K562 (cell line): ENCODE results near the gene FAM200A.

Experiments
- CTCF ChIP-seq, 3 experiments: IDR thresholded peaks in 2 of 3; conservative IDR thresholded peaks in 1 of 3; 2 replicates each; pipeline ENCODE4 v1.5.1; 2011 to 2012; ENCODE audit warnings: low read length in 3 of 3, mild to moderate bottlenecking in 3 of 3, control low read depth in 2 of 3, improper control_type of control experiment in 1 of 3, inconsistent platforms in 1 of 3, low read depth in 1 of 3, mixed read lengths in 1 of 3, moderate library complexity in 1 of 3; ENCODE audit not compliant: insufficient read depth in 2 of 3
- EZH2 ChIP-seq: IDR thresholded peaks from 2 replicates; pipeline ENCODE4 v1.6.1; 2012; ENCODE audit warnings: low read depth, mild to moderate bottlenecking, inconsistent platforms, low read length, borderline replicate concordance
- MYBL2 ChIP-seq, 2 experiments: fragments of 450-650 bp in 1 of 2; sonication (generic) in 1 of 2; formaldehyde crosslinking in 1 of 2; IDR thresholded peaks; 2 replicates each; pipeline versions ENCODE4 v1.6.1 to v1.8.1; 2017 to 2022; ENCODE audit warnings: borderline replicate concordance in 1 of 2, inconsistent platforms in 1 of 2, low read depth in 1 of 2, mild to moderate bottlenecking in 1 of 2, missing genetic modification reagents in 1 of 2, moderate library complexity in 1 of 2
- POLR2AphosphoS2 ChIP-seq: IDR thresholded peaks from 2 replicates; pipeline ENCODE4 v1.6.1; 2012; ENCODE audit warnings: low read length, improper control_type of control experiment
- SP1 ChIP-seq: sonication (generic); formaldehyde crosslinking; IDR thresholded peaks from 2 replicates; pipeline ENCODE4 v1.8.1; 2022; ENCODE audit warnings: mild to moderate bottlenecking, missing genetic modification reagents
- SRF ChIP-seq, 2 experiments: fragments of 250-450, 450-650 bp in 1 of 2; sonication (Bioruptor Pico) in 1 of 2; sonication (generic) in 1 of 2; formaldehyde crosslinking; IDR thresholded peaks; 2 replicates each; pipeline versions ENCODE4 v1.5.0 to v1.5.1; 2020 to 2022; ENCODE audit warnings: mild to moderate bottlenecking in 1 of 2, missing genetic modification reagents in 1 of 2
- TF ChIP-seq, protein P1 (sequence below): sonication (generic); formaldehyde crosslinking; IDR thresholded peaks from 2 replicates; pipeline ENCODE4 v1.8.0; 2022; ENCODE audit warnings: mild to moderate bottlenecking, missing genetic modification reagents

DNA sequence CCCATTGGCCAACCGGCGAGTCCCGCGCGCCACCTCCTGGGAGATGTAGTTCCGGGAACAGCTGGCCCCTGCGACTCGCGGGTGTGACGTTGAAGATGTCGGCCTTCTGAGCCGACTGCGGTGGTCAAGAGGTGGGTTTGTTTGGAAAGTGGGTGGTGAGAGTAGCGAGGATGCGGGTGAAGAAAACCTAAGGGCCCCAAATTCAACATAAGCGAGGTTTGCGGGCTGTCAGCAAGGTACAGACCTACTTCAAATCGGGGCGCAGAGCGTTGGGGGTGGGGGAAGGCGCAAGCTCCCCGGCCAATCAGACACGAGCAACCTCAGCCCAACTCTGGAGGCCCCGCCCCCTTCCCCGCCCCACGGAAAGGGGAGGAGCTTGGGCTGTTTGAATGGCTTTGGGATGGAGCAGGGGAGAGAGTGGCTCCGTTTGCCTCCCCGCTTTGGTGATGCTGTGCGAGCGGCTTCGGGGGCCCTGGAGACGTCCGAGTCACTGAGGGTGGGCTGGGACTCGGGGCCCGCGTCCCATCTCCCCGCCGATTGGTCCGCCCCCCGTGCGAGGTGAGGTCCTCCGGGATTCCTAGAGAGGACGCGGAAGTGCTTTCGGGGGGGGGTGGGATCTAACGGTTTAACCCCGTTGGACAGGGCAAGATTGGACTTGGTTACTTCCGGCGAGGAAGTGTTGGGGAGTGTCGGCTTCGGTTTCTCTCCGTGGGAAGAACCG, 47.2 kb downstream of the FAM200A start, which contains the start of gene ZKSCAN5:
- TF ChIP-seq CTCF (IDR thresholded peaks at IDR 0.05 in 2 of 3, conservative IDR thresholded peaks at IDR 0.05 in 1 of 3; ENCODE audit: insufficient read depth in 2 of 3, low read depth in 1 of 3, low read length in 3 of 3) (0 out of 6 replicates have a peak, but pooled peaks of 1 of the 3 experiments have one; percentile 8), SP1 (CRISPR knock-in tag) (peak; percentile 94), EZH2 (no peak), MYBL2 (IDR thresholded peaks at IDR 0.05; ENCODE audit: low read depth) (peak; percentile 95), MYBL2 (CRISPR knock-in tag; IDR thresholded peaks at IDR 0.05; ENCODE audit: borderline replicate concordance) (no peak), POLR2AphosphoS2 (no peak; the same call in 1 of the 2 replicates), SRF (CRISPR knock-in tag; IDR thresholded peaks at IDR 0.05) (0 out of 4 replicates have a peak, but pooled peaks of 1 of the 2 experiments have one; percentile 68)
- TF ChIP-seq, protein P1, sequence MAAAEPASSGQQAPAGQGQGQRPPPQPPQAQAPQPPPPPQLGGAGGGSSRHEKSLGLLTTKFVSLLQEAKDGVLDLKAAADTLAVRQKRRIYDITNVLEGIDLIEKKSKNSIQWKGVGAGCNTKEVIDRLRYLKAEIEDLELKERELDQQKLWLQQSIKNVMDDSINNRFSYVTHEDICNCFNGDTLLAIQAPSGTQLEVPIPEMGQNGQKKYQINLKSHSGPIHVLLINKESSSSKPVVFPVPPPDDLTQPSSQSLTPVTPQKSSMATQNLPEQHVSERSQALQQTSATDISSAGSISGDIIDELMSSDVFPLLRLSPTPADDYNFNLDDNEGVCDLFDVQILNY (CRISPR knock-in tag): no peak
